ENCODE results near the gene PLAGL1. TPM values are rescaled to one million over a fixed set of nuclear protein-coding genes. Genes with fewer than 3 reads are reported as not detected.
"Not testable (repeated sequence)": the region's sequence is repeated elsewhere in the genome, so short reads cannot be mapped to it uniquely, and the experiment has no call there.

The PLAGL1 gene
- total RNA-seq, 2 donors from 2014 or later = 27.3 to 33.2 TPM

DNA sequence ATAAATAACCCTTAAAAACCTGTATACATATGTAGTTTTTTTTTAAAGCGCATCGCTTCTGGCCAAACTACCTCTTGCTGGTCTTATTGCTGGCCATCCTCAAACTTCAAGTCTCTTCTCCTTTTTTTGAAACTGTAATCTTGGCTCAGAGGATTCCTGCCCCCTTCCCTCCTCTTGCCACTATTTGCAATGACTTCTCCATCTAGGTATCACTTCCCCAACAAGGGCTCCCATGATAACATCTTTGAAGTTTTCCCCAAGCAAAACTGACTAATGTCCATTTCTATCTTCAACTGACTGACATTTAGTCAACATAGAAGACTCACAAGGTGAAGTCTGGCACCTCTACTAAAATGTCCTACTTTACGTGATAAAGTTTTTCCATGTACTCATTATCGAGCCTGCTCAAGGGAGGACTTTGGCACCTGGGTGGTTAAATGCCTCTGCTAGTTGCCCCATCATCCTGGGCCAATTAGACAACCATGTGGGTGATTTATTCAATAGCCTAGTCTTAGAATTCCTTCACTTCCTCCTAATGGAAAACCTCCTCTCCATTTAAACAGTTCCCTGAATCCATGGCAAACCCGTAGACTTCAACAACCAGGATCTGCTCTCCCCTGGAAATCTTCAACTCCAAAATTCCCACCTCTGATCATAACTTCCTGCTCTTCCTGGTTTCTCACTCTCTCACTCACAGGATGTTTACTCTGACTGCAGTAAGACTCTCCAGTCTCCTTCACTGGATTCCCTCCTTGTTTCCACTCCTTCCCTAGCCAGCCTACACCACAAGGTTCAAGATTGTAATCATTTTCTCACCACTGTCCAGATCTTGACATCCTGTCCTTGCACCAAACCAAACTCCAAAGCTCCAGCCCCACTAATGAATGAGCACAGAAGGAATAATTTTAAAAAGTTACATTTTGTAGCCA lies 9.4 kb upstream of the PLAGL1 start:
- no peak for DNase-seq (ENCODE audit: low spot score)
- intact Hi-C loops (cut with DNase I) = no loop called here

- DNase-seq (ENCODE audit: low spot score) = peak; percentile 93
- intact Hi-C loops (cut with DNase I) = loop anchor here (5.0 kb wide), 2 partner anchors 71 to 436 kb away; no protein-coding TSS in a partner anchor
Observed at GRCh38 chr6:144013486-144013909, 5.4 kb upstream of the PLAGL1 start.

- no peak for DNase-seq (ENCODE audit: low spot score)
- intact Hi-C loops (cut with DNase I) = loop anchor here (5.0 kb wide), 2 partner anchors 70 to 435 kb away; no protein-coding TSS in a partner anchor
Observed at GRCh38 chr6:144012534-144012933, 4.5 kb upstream of the PLAGL1 start.

DNA sequence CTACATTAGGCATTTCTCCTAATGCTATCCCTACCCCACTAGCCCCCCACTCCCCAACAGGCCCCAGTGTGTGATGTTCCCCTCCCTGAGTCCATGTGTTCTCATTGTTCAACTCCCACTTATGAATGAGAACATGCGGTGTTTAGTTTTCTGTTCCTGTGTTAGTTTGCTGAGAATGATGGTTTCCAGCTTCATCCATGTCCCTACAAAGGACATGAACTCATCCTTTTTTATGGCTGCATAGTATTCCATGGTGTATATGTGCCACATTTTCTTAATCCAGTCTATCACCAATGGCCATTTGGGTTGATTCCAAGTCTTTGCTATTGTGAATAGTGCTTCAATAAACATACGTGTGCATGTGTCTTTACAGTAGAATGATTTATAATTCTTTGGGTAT lies 1.6 kb upstream of the PLAGL1 start:
- intact Hi-C loops (cut with DNase I) = loop anchor here (5.0 kb wide), 2 partner anchors 67 to 432 kb away; no protein-coding TSS in a partner anchor
- DNase-seq (ENCODE audit: low spot score) = not testable (repeated sequence)

DNA sequence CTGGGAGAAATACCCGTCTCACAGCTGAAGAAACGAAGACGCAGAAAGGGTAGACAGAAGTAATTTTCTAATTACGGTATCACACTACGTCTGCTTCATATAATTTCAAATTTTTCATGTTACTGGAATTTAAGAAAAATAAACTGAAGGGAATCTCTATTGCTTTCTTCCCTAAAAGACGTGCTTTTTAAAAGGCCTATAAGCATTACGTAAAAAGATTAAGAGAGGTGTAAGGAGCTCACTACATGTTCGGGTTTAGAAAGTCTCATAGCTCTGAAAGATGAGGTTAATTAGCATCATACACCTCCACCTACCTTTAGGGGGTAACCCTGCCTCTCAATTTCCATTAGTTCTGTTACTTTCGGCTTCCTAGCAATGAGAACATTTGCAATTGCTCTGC lies 787 bp upstream of the PLAGL1 start:
- DNase-seq (ENCODE audit: low spot score) = no peak
- intact Hi-C loops (cut with DNase I) = loop anchor here in 1 of 2 donors (5.0 kb wide), 1 partner anchor 432 kb away; no protein-coding TSS in a partner anchor

DNA sequence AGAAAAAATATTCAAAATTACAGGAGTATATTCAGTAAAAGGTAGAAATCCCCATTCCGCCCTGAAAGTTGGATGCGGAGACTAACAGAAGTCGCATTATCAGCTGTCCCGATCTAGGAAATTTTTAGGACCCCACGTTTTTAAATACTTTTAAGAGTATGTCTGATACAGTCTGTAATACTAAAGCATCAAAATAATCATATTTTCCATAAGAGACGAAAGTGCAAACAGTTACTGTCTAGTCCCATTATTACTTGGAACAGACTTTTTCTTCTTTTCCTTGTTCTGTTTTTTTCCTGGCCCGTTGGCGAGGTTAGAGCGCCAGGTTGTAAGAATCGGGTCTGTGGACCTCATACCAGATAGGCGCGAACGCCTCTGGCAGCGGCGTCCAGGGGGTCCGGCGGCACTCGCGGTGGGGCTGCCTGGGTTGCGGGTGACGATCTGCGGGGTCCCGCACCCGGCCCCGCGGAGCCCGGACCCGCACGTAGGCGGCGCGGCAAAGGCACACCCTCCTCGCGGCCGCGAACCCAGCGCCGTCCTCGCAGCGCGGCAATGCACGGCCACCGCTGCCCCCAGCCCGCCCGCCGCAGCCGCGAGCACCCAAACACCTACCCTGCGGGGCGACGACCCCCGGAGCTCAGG lies 460 bp downstream of the PLAGL1 start:
- DNase-seq (ENCODE audit: low spot score) = no peak
- intact Hi-C loops (cut with DNase I) = loop anchor here in 1 of 2 donors (5.0 kb wide), 1 partner anchor 430 kb away; no protein-coding TSS in a partner anchor

DNA sequence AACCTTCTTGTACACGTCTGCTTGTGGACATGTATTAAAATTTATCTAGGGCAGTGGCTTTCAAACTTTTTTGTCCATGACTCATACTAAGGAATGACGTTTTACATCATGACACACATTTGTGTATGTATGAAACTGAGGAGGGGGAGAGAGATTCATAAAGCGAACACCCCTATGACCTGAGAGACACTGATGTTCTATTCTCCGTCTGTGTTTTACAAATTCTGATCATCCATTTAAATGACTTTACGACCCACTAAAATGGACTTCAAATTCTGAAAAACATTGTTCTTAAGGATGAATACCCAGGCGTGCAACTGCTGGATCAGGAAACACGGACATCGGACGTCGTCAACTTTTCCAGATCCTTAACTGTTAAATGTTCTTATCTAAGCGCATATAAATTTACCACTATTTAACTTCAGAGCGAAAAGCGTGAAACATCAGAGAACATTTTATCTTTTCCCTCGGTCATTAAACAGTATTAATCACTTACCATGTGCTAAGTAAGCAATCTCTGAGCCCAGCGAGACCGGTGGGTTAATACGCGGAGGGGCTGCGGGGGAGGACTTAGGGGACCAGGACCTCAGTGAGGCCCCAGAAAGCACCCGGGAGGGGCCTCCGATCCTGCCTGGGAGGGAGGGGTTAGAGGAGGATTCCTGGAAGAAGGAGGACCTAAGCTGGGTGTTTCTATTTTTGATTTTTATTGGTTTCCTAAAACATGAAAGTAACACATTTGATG lies 1.2 kb downstream of the PLAGL1 start:
- DNase-seq (ENCODE audit: low spot score) = no peak
- intact Hi-C loops (cut with DNase I) = loop anchor here in 1 of 2 donors (5.0 kb wide), 1 partner anchor 430 kb away; no protein-coding TSS in a partner anchor

DNA sequence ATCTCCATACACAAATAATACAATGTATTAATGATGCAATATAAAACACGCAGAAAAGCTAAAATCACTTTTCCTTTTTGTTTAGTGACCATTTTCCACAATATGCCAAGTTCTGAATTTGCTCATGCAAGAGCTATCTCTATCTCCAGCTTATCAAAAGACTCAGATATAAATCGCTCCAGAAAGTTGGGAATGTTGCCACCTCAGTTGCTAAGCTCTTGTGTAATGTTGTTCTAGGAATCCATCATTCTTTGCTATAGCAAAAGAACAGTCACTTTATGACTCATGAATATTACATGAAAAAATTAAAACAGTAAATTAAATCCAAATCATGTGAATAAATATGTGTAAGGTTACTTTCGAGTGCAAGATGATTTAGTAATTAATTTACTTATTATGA lies 8.7 kb downstream of the PLAGL1 start:
- no peak for DNase-seq (ENCODE audit: low spot score)
- intact Hi-C loops (cut with DNase I) = no loop called here

DNA sequence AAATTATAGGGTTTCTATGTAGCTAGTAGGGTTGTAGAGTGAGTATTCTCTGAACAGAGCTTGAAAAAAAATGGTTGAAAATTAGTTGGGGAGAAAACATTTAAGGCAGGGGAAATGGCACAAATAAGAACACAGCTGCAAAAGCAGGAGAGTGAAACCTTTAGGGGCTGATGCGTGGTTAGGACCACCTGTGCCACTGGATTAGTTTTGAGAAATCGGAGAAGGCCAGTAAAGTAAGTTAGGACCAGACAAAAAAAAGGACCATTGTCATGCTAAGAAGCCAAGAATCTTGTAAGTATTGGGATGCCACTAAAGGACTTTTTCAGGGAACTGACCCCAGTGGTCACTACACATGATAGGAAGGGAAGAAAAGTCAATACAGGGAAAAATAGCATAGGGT lies 9.4 kb downstream of the PLAGL1 start:
- intact Hi-C loops (cut with DNase I) = no loop called here
- DNase-seq (ENCODE audit: low spot score) = no peak

GRCh38 chr6:143993965-143994646 lies 14.0 kb downstream of the PLAGL1 start:
- intact Hi-C loops (cut with DNase I) = no loop called here
- DNase-seq (ENCODE audit: low spot score) = no peak

GRCh38 chr6:143992285-143992684 lies 15.8 kb downstream of the PLAGL1 start:
- no peak for DNase-seq (ENCODE audit: low spot score)
- intact Hi-C loops (cut with DNase I) = no loop called here

- intact Hi-C loops (cut with DNase I) = loop anchor here in 1 of 2 donors (2.0 kb wide), 1 partner anchor 62 kb away; no protein-coding TSS in a partner anchor
- no peak for DNase-seq (ENCODE audit: low spot score)
Observed at GRCh38 chr6:143986463-143987065, 21.5 kb downstream of the PLAGL1 start.

- intact Hi-C loops (cut with DNase I) = no loop called here
- no peak for DNase-seq (ENCODE audit: low spot score)
Observed at GRCh38 chr6:143984666-143985065, 23.4 kb downstream of the PLAGL1 start.

GRCh38 chr6:143982968-143983367 lies 25.1 kb downstream of the PLAGL1 start:
- DNase-seq (ENCODE audit: low spot score) = no peak
- intact Hi-C loops (cut with DNase I) = no loop called here

GRCh38 chr6:143980921-143981320 lies 27.1 kb downstream of the PLAGL1 start:
- DNase-seq (ENCODE audit: low spot score) = no peak
- intact Hi-C loops (cut with DNase I) = no loop called here

- DNase-seq (ENCODE audit: low spot score) = no peak
- intact Hi-C loops (cut with DNase I) = no loop called here
Observed at GRCh38 chr6:143976806-143977349, 31.2 kb downstream of the PLAGL1 start.

DNA sequence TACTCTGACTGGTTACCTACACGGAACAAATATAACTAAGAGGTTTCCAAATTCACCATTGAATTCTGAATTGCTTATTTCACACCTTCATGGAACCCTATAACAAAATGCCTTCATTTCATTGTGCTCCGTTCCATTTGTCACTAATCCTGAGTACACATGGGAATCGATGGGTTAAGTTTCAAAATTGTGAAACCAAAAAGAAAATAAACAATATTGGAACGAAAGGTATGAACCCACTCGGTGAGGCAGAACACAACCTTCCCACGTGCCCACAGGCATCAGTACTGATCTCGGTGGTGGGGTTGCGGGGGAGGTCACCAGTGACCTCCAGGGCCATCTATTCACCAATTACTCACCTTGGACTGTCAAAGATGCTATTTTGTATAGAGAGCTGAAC lies 34.0 kb downstream of the PLAGL1 start:
- intact Hi-C loops (cut with DNase I) = no loop called here
- no peak for DNase-seq (ENCODE audit: low spot score)

Measured in posterior vena cava (tissue), 2 donors.